Measurements from ENCODE around the gene CD200R1.
"Not testable (repeated sequence)": the region's sequence is repeated elsewhere in the genome, so short reads cannot be mapped to it uniquely, and the experiment has no call there.

Gene CD200R1

GRCh38 chr3:112973325-112974177 is 1.4 kb downstream of the CD200R1 start:
- no peak for DNase-seq

GRCh38 chr3:112972158-112972557 is 2.7 kb downstream of the CD200R1 start:
- DNase-seq = no peak

GRCh38 chr3:112967828-112968227 is 7.1 kb downstream of the CD200R1 start:
- no peak for DNase-seq

GRCh38 chr3:112967425-112967824 is 7.5 kb downstream of the CD200R1 start:
- no peak for DNase-seq

GRCh38 chr3:112966633-112967032 is 8.3 kb downstream of the CD200R1 start:
- DNase-seq = no peak

GRCh38 chr3:112965656-112966055 is 9.2 kb downstream of the CD200R1 start:
- DNase-seq = no peak

GRCh38 chr3:112963683-112964082 is 11.2 kb downstream of the CD200R1 start:
- no peak for DNase-seq

GRCh38 chr3:112958811-112959560 is 15.9 kb downstream of the CD200R1 start:
- no peak for DNase-seq

GRCh38 chr3:112956351-112956750 is 18.6 kb downstream of the CD200R1 start:
- DNase-seq = no peak

- no peak for DNase-seq
Observed at GRCh38 chr3:112948346-112948838, 26.5 kb downstream of the CD200R1 start.

- DNase-seq = no peak
Observed at GRCh38 chr3:112931736-112932521, 43.0 kb downstream of the CD200R1 start.

- DNase-seq = no peak
Observed at GRCh38 chr3:112930771-112931170, 44.1 kb downstream of the CD200R1 start.

GRCh38 chr3:112925969-112926368 is 48.9 kb downstream of the CD200R1 start:
- DNase-seq = no peak

GRCh38 chr3:112925560-112925959 is 49.3 kb downstream of the CD200R1 start:
- DNase-seq = no peak

GRCh38 chr3:112919541-112919940 is 55.4 kb downstream of the CD200R1 start:
- DNase-seq = not testable (repeated sequence)

- no peak for DNase-seq
Observed at GRCh38 chr3:112908252-112908651, 66.7 kb downstream of the CD200R1 start.

- DNase-seq = no peak
Observed at GRCh38 chr3:112904786-112905185, 70.1 kb downstream of the CD200R1 start.

- DNase-seq = no peak
Observed at GRCh38 chr3:112900113-112900512, 74.8 kb downstream of the CD200R1 start.

GRCh38 chr3:112897791-112898190 is 77.1 kb downstream of the CD200R1 start:
- DNase-seq = no peak

GRCh38 chr3:112894258-112894657 is 80.6 kb downstream of the CD200R1 start:
- no peak for DNase-seq

- no peak for DNase-seq
Observed at GRCh38 chr3:112889357-112889756, 85.5 kb downstream of the CD200R1 start.

- no peak for DNase-seq
Observed at GRCh38 chr3:112888381-112889085, 86.4 kb downstream of the CD200R1 start.

Measured in NCI-H1930 (cell line).